GM12891 (cell line): ENCODE measurements around the gene RAB6B. TPM values are rescaled to one million over a fixed set of nuclear protein-coding genes. Genes with fewer than 3 reads are reported as not detected.

ENCODE experiments used
- DNase-seq: peaks from one replicate; pipeline ENCODE4 v3.0.0; 2011; ENCODE audit warnings: low spot score; ENCODE audit not compliant: insufficient read length
- FAIRE-seq: peaks from 2 replicates; lab custom pipeline; 2011; peaks lifted over from hg19 to GRCh38; lab: Jason Lieb, UNC
- PAX5 ChIP-seq: IDR thresholded peaks from 2 replicates; pipeline ENCODE4 v1.6.1; 2011; ENCODE audit warnings: low read length, moderate library complexity, mild to moderate bottlenecking; ENCODE audit not compliant: insufficient read depth, severe bottlenecking
- POLR2A ChIP-seq: IDR thresholded peaks from 2 replicates; pipeline ENCODE4 v1.6.1; 2011; ENCODE audit warnings: low read depth, low read length, control low read depth
- POLR2AphosphoS5 ChIP-seq: IDR thresholded peaks from 2 replicates; pipeline ENCODE4 v1.6.1; 2011; ENCODE audit warnings: low read depth, low read length, control low read depth
- POU2F2 ChIP-seq: IDR thresholded peaks from 2 replicates; pipeline ENCODE4 v1.6.1; 2011; ENCODE audit warnings: low read depth, mild to moderate bottlenecking, control low read depth, low read length, moderate library complexity
- SPI1 ChIP-seq: IDR thresholded peaks from 2 replicates; pipeline ENCODE4 v1.6.1; 2011; ENCODE audit warnings: low read depth, low read length, control low read depth
- TAF1 ChIP-seq: IDR thresholded peaks from 2 replicates; pipeline ENCODE4 v1.6.1; 2011; ENCODE audit warnings: low read depth, low read length, control low read depth
- polyA plus RNA-seq: library from polyadenylated mRNA; unstranded; fragments of >200 nt; gene quantifications from one replicate; pipeline ENCODE4 v1.2.1, GENCODE V29; 2012; ENCODE audit warnings: low read depth, missing spikeins, inconsistent platforms; ENCODE audit not compliant: missing spikeins

Gene RAB6B
- polyA plus RNA-seq: 0.17 TPM

DNA sequence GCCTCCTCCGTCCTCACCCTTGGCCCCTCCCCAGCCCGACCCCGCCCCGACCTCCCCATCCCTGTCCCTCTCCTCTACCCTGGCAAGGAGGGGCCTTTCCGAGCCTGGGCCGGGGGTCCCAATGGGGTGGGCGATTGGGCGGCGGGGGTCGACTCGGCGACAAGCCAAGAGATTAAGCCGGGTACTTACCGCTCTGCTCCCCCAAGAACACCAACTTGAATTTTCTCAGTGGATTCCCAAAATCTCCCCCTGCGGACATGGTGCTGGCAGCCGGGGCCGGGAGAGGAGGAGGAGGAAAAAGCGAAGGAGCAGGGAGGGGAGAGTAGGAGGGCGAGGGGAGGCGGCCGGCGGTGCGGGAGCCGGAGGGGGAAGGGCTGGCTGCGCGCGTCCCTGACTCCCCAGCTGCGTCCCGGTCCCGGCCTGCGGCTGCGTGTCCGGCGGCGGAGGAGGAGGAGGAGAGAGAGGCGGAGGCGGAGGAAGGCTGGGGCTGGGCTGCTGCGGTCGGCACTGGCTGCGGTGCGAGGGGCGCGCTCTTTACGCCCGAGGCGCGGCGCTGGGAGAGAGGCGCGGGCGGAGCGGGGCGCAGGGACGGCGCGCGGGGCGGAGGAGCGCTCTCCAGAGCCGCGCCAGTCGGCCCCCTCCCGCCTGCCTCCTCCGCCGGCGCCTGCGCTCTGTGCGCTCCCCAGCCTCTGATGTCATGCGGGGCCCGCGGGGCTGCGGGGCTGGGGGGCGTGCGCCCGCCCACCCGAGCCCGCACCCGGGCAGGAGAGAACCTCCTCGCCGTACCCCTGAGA, at the start of gene RAB6B:
Gene RAB6B (minus strand): TSS at position 675 of the 794 bp plus-strand sequence. CDS start 416 bp downstream, at position 259.
- FAIRE-seq (no peak), DNase-seq (peak; percentile 67)

DNA sequence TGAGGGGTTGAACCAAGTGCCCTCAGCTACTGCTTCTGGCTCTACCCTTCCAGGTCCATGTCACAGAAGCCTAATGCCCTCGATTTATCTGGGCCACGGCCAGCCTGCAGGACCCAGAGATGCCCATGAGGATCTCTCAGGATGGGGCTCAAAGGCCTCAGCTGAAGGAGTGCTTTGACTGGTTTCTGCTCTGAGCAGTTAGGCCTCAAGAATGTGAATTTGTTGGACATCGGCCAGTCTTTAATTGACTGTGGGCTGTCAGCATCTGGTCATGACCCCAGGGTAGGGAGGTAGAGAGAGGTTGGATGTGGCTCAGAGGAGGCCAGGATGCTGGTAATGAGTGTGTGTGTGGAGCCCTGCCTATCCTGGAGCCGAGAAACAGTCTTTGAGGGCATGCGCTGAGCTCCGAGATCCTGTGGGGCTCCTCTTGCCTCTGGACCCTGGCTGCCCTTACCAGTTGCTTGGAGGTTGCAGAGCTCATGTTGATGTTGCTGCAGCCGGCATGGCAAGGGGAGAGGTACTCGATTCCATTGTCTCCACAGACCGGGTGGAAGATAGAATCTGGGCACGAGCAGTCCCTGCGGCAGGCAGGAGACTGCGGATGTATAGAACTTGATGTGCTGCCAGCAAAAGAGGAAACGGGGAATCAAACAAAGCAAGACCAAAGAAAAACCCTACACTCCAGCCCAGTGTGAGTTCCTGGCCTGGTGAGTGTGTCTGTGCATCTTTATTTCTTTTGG, 49.1 kb upstream of the RAB6B start:
- FAIRE-seq (no peak), DNase-seq (no peak)
- TF ChIP-seq POU2F2 (no peak), SPI1 (0 out of 2 replicates have a peak, but pooled peaks have one; percentile 19)

More for the DNA sequence above, at the start of gene RAB6B:
- TF ChIP-seq POLR2A: no peak

DNA sequence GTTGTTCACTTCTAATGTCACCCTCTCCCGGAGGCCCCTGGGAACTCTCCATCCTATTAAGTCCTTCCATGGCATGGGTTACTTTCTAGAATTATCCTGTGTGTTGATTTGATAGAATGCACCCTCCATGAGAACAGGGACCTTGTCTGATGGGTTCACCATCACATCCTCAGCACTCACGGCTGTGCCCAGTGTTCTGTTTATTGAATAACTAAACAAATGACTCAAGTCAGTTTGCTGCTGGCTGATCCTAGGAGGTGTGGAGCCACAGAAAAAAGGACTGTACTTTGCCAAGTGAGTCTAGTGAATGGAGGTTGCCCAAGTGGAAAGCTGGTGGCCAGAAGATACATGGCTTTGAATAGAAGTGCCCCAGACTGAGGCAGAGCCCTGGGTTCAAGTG, 48.5 kb upstream of the RAB6B start:
- TF ChIP-seq POLR2A (no peak), SPI1 (no peak), POU2F2 (no peak)
- DNase-seq: no peak
- FAIRE-seq: no peak

DNA sequence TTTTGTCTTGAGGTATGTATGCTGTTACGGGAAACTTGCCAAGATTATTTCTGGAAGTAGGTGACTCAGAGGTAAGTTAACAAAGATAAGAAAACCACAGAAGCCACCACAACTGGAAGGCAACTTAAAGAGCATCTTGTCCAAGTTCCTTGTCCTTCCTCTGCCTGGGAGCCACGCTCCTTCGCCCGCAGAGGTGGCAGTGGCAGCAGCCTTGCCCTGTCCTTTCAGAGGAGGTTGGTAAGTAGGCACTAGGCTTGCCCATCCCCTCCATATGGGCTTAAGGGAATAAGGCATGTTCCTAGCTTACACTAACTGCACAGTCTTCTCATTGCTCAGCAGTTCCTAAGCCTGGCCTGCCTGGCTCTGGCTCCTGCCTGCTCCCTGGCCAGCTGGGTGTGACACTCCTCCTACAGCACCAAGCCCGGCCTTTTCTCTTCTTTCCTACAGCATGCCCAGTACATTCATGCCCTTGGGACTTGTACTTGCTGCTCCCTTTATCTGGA, 48.0 kb upstream of the RAB6B start:
- FAIRE-seq: no peak
- DNase-seq: no peak

DNA sequence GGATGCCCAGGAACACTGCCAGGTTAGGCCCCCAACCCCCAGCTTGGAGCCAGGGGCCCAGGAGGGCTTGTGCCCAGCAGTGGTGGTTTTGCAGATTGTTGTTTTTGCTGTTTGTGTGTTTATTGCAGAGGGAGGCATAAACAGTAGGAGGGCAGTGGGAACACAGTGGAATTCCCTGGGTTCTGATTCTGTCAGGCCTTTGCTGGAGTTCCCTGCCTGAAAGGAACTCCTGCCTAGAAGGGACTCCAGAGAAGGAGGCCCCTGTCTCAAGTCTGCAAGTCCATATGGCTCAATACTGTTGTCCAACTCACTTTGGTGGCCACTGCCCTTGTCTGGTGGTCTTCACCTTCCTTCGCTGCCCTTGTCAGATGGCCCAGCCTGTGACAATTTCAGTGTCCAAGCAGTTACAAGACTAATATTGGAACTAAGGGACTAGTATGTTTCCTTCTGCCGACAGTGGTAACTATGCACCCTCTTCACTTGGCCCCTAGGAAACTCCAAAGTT, 47.4 kb upstream of the RAB6B start:
- FAIRE-seq (no peak), DNase-seq (no peak)
- no peak for TF ChIP-seq SPI1
- no peak for TF ChIP-seq PAX5
- TF ChIP-seq POU2F2: no peak
- no peak for TF ChIP-seq TAF1
- TF ChIP-seq POLR2A: no peak

More for the DNA sequence above, 48.0 kb upstream of the RAB6B start:
- TF ChIP-seq PAX5 (no peak), POLR2A (no peak), POU2F2 (no peak), SPI1 (no peak), TAF1 (no peak), POLR2AphosphoS5 (no peak)

DNA sequence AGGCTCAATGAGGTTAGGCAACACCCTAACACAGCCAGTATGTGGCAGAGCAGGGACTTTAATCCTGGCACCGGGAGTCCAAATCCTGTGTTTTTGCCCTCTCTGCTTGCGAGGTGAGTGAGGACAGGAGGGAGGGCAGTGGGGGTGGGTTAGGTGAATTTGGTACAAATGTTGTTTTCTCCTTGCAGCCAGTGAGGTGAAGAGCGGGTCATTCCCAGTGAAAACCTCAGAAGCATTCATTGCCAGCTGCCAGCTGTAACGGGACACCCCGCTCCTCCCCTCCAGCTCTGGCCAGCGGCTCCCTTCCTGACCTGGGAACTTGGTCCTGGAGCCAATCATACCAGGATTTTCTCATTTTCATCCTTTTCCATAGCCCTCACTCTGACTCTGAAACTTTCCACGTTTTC, 45.7 kb upstream of the RAB6B start:
- FAIRE-seq (no peak), DNase-seq (no peak)
- no peak for TF ChIP-seq SPI1
- TF ChIP-seq PAX5: no peak
- TF ChIP-seq POLR2A: no peak
- no peak for TF ChIP-seq POU2F2
- TF ChIP-seq POLR2AphosphoS5: no peak
- TF ChIP-seq TAF1: no peak

DNA sequence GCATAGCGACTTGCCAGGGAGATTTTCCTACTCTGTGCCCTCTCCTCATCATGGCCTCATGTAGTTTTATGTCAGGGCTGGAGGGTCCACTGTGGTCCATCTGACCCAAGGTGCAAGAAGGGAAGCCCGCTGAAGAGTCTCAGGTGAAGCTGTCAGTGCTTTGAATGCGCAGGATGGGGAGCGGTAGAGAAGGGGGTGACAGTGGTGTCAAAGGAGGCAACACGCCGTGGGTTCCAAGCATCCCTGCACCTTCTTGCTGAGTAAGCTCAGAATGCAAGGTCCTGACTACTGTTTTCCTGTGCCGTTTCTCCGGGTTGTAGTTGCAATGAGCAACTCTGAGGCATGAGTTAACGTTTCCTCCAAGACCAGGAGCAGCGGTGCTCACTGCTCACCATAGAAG, 44.9 kb upstream of the RAB6B start:
- no peak for FAIRE-seq
- TF ChIP-seq TAF1: no peak
- TF ChIP-seq SPI1: no peak
- no peak for TF ChIP-seq POLR2AphosphoS5
- no peak for TF ChIP-seq POLR2A
- no peak for DNase-seq

DNA sequence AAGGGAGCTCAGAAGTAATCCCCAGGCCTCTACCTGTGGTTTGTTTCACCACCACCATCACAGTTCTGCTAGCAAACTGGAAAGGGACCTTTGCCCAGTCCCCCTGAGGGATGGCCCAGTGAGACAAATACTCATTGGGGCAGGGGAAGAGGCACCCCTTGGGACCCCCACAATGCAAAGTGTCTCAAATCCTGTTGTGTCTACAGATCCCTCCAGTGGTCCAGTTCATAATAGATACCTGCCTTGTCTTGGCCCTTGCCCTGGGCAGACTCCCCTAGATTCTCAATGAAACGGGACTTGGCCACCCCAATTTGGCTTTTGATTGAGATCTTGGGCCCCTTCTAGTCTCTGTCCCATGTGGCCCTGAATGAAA, 43.8 kb upstream of the RAB6B start:
- DNase-seq (no peak), FAIRE-seq (no peak)
- TF ChIP-seq POU2F2: no peak
- no peak for TF ChIP-seq PAX5
- no peak for TF ChIP-seq TAF1
- no peak for TF ChIP-seq SPI1
- TF ChIP-seq POLR2A: no peak
- TF ChIP-seq POLR2AphosphoS5: no peak

DNA sequence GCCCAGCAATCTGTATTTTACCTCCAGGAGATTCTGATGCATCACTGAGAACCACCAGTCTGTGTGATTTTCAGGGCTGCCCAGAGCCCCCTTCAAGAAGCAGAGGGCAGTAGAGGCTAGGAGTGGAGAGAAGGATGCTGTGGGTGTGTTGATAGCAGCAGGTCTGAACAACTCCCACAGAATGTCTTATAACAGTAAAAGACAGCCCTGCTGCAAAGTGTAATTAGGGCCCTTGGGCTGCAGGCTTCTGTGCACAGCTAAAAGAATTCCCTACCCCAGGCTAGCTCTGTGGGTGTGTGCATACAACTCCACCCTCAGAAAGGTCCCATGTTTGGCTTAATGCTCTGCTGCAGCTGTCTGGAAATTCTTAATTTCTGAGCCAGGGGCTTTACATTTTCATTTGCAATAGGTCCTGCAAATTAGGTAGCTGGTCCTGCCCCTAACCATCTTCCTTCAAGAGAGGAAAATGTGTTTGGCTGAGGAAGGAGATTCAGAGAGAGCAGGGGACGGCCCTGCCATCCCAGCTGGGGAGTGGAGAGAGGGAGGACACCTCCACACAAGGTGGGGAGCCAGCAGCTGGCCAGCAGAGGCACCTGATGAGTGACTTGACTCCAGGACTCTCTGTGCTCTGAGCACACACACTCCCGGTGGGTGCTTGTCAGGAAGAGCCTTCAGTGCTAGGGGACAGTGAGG, 43.2 kb upstream of the RAB6B start:
- DNase-seq: no peak
- no peak for TF ChIP-seq POLR2A
- TF ChIP-seq SPI1: no peak
- no peak for TF ChIP-seq POLR2AphosphoS5
- TF ChIP-seq POU2F2: no peak
- TF ChIP-seq PAX5: no peak
- TF ChIP-seq TAF1: no peak
- no peak for FAIRE-seq

DNA sequence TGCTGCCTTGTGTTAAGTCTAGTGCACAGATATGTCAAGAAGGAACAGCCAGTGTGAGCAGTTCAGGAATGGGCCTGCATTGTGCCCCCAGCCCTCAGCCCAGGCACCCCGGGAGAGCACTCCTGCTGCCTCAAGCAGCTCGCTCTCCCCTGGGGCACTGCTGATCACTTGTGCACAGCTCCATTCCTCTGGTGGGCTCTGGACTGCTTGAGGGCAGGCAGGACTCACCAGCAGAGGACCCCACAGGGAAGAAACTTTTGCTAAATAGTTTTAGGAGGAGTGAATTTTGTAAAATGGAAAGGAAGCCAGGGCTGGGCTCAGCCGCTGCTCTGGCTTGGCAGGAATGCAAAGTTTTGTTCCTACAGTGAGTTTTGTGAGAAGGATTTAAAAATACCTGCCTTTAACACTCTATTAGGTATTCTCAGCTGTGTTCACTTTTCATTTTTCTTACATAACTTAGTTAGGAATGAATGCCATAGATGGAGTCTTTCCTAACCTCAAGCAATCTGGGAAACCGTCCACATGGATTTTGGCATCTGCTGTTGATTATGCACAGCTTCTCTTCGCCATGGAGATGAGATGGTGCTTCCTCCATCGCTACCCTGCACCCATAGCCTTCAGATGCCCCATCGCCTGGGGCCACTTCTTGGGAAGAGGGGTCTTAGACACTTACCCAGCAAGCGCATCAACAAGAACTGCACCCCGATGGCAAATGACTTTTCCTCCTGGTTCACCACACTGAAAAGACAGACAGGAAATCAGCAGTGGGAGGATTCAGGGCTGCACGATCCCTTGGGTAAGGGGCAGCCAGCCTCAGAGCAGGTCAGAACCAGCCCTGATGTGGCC, 42.3 kb upstream of the RAB6B start:
- no peak for FAIRE-seq
- DNase-seq: no peak
- TF ChIP-seq POLR2AphosphoS5: no peak
